HEK293 (cell line): ENCODE data around the gene COL25A1.

Experiments used
- CTCF ChIA-PET: fragments of 350-600 bp; formaldehyde crosslinking; extraction: SDS; loops from one replicate; lab custom pipeline; 2021; ENCODE audit warnings: antibody characterized with exemption; lab: Yijun Ruan, JAX
- POLR2A ChIA-PET: fragments of 300-600 bp; formaldehyde crosslinking; extraction: SDS; loops from one replicate; lab custom pipeline; 2020; ENCODE audit warnings: antibody characterized with exemption, inconsistent platforms; lab: Yijun Ruan, JAX
- H3K27ac ChIP-seq: fragments of 200-500 bp; sonication (Bioruptor generic); 2 replicates; pipeline ENCODE4 v1.5.1; 2014; ENCODE audit warnings: low read depth, low read length, control low read depth, inconsistent platforms; ENCODE audit errors: extremely low read depth
- H3K36me3 ChIP-seq, 2 experiments: fragments of 200-500 bp in 1 of 2; sonication (Bioruptor generic) in 1 of 2; 1 replicate in 1 of 2; 2 replicates in 1 of 2; pipeline ENCODE4 v1.5.1; 2014 to 2017; ENCODE audit warnings: inconsistent platforms in 2 of 2, low read length in 2 of 2; ENCODE audit not compliant: control insufficient read depth in 2 of 2, insufficient read depth in 1 of 2
- H3K4me1 ChIP-seq: fragments of 200-500 bp; sonication (Bioruptor generic); 2 replicates; pipeline ENCODE4 v1.5.1; 2014; ENCODE audit warnings: mild to moderate bottlenecking, low read length, inconsistent platforms; ENCODE audit not compliant: control insufficient read depth, insufficient read depth
- H3K4me3 ChIP-seq: 2 replicates; pipeline ENCODE4 v1.5.1; 2011; ENCODE audit warnings: low read depth, mild to moderate bottlenecking, control low read depth, low read length, moderate library complexity
- H3K9me3 ChIP-seq: fragments of 200-500 bp; sonication (Bioruptor generic); 2 replicates; pipeline ENCODE4 v1.5.1; 2014; ENCODE audit warnings: low read depth, low read length, inconsistent platforms; ENCODE audit not compliant: control insufficient read depth, insufficient read depth
- GLI2 ChIP-seq: fragments of 450-650 bp; formaldehyde crosslinking; IDR thresholded peaks from 2 replicates; pipeline ENCODE4; 2017; ENCODE audit warnings: missing biosample characterization, missing genetic modification characterization, low read depth, borderline replicate concordance
- KLF8 ChIP-seq: fragments of 450-650 bp; formaldehyde crosslinking; IDR thresholded peaks from 2 replicates; pipeline ENCODE4 v1.5.1; 2016; ENCODE audit warnings: missing biosample characterization, missing genetic modification characterization
- REPIN1 ChIP-seq: fragments of 450-650 bp; formaldehyde crosslinking; IDR thresholded peaks from 2 replicates; pipeline ENCODE4 v1.5.1; 2017; ENCODE audit warnings: missing biosample characterization, missing genetic modification characterization, low read depth
- SP7 ChIP-seq: fragments of 450-650 bp; formaldehyde crosslinking; IDR thresholded peaks from 2 replicates; pipeline ENCODE4 v1.5.1; 2016; ENCODE audit warnings: missing biosample characterization, missing genetic modification characterization
- YY2 ChIP-seq: fragments of 450-650 bp; formaldehyde crosslinking; IDR thresholded peaks from 2 replicates; pipeline ENCODE4 v1.5.1; 2016; ENCODE audit warnings: missing biosample characterization, missing genetic modification characterization
- ZNF157 ChIP-seq: fragments of 450-650 bp; formaldehyde crosslinking; IDR thresholded peaks from 2 replicates; pipeline ENCODE4 v1.5.1; 2016; ENCODE audit warnings: missing biosample characterization, missing genetic modification characterization
- ZNF174 ChIP-seq: fragments of 450-650 bp; formaldehyde crosslinking; IDR thresholded peaks from 2 replicates; pipeline ENCODE4 v1.5.0; 2017; ENCODE audit warnings: missing biosample characterization, mild to moderate bottlenecking, missing genetic modification characterization
- ZNF202 ChIP-seq: fragments of 450-650 bp; formaldehyde crosslinking; IDR thresholded peaks from 2 replicates; pipeline ENCODE4 v1.5.1; 2016; ENCODE audit warnings: missing biosample characterization, missing genetic modification characterization, borderline replicate concordance
- ZNF223 ChIP-seq: fragments of 450-650 bp; formaldehyde crosslinking; IDR thresholded peaks from 2 replicates; pipeline ENCODE4 v1.5.1; 2016; ENCODE audit warnings: missing biosample characterization, missing genetic modification characterization
- ZNF23 ChIP-seq: fragments of 450-650 bp; formaldehyde crosslinking; IDR thresholded peaks from 2 replicates; pipeline ENCODE4 v1.5.1; 2016; ENCODE audit warnings: missing biosample characterization, missing genetic modification characterization, borderline replicate concordance
- ZNF26 ChIP-seq: fragments of 450-650 bp; formaldehyde crosslinking; IDR thresholded peaks from 2 replicates; pipeline ENCODE4 v1.5.1; 2016; ENCODE audit warnings: missing biosample characterization, missing genetic modification characterization
- ZNF362 ChIP-seq: fragments of 450-650 bp; formaldehyde crosslinking; IDR thresholded peaks from 2 replicates; pipeline ENCODE4 v1.5.1; 2016; ENCODE audit warnings: missing biosample characterization, missing genetic modification characterization
- ZNF37A ChIP-seq: fragments of 450-650 bp; IDR thresholded peaks from 2 replicates; pipeline ENCODE4 v1.5.1; 2018; ENCODE audit warnings: missing biosample characterization, missing genetic modification characterization
- ZNF416 ChIP-seq: fragments of 450-650 bp; formaldehyde crosslinking; IDR thresholded peaks from 2 replicates; pipeline ENCODE4 v1.5.1; 2016; ENCODE audit warnings: missing biosample characterization, missing genetic modification characterization
- ZNF529 ChIP-seq: fragments of 450-650 bp; formaldehyde crosslinking; IDR thresholded peaks from 2 replicates; pipeline ENCODE4 v1.5.1; 2017; ENCODE audit warnings: missing genetic modification characterization, missing biosample characterization; ENCODE audit not compliant: insufficient replicate concordance
- ZNF596 ChIP-seq: fragments of 450-650 bp; IDR thresholded peaks from 2 replicates; pipeline ENCODE4 v1.5.0; 2018; ENCODE audit warnings: missing biosample characterization, mild to moderate bottlenecking, missing genetic modification characterization, moderate library complexity
- ZNF658 ChIP-seq: fragments of 450-650 bp; formaldehyde crosslinking; IDR thresholded peaks from 2 replicates; pipeline ENCODE4; 2016; ENCODE audit warnings: missing biosample characterization, missing genetic modification characterization
- ZNF660 ChIP-seq: fragments of 450-650 bp; IDR thresholded peaks from 2 replicates; pipeline ENCODE4 v1.5.1; 2018; ENCODE audit warnings: missing biosample characterization, mild to moderate bottlenecking, missing genetic modification characterization
- ZNF664 ChIP-seq: fragments of 450-650 bp; formaldehyde crosslinking; IDR thresholded peaks from 2 replicates; pipeline ENCODE4 v1.5.1; 2016; ENCODE audit warnings: missing biosample characterization, missing genetic modification characterization
- ZNF776 ChIP-seq: fragments of 450-650 bp; formaldehyde crosslinking; IDR thresholded peaks from 2 replicates; pipeline ENCODE4 v1.5.0; 2017; ENCODE audit warnings: missing biosample characterization, missing genetic modification characterization, borderline replicate concordance
- ZNF777 ChIP-seq: fragments of 450-650 bp; formaldehyde crosslinking; IDR thresholded peaks from 2 replicates; pipeline ENCODE4 v1.5.1; 2017; ENCODE audit warnings: missing biosample characterization, missing genetic modification characterization, borderline replicate concordance
- ZSCAN16 ChIP-seq: fragments of 450-650 bp; formaldehyde crosslinking; IDR thresholded peaks from 2 replicates; pipeline ENCODE4 v1.5.1; 2016; ENCODE audit warnings: missing biosample characterization, missing genetic modification characterization
- TF ChIP-seq, protein P1 (sequence below): fragments of 450-650 bp; formaldehyde crosslinking; IDR thresholded peaks from 2 replicates; pipeline ENCODE4 v1.5.1; 2016; ENCODE audit warnings: missing biosample characterization, missing genetic modification characterization
- TF ChIP-seq, protein P2 (sequence below): fragments of 450-650 bp; formaldehyde crosslinking; IDR thresholded peaks from 2 replicates; pipeline ENCODE4 v1.5.1; 2017; ENCODE audit warnings: missing biosample characterization, missing genetic modification characterization
- TF ChIP-seq, protein P3 (sequence below): sonication (generic); formaldehyde crosslinking; IDR thresholded peaks from 2 replicates; pipeline ENCODE4 v1.8.1; 2022; ENCODE audit warnings: mild to moderate bottlenecking, moderate library complexity, missing genetic modification reagents

The COL25A1 gene

DNA sequence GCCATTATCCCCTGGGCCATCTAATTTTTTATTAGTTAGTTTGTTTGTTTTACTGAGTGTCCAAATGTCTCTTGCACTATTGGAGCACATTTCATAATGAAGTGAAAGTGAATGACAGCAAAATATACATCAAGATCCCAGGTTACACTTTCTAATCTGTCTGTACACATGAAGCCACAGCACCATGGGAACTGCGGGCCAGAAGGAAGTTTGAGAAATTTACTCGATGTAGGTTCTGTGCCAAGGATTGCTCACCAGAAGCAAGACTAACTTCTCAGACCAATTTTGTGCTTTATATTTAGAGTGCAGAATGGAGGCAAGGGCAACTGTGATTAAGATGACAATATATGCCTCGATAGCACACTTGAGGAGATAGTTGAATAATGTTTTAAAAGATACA is 258.0 kb downstream of the COL25A1 start:
- TF ChIP-seq ZNF660 (no peak), ZNF223 (tag by site-specific recombination) (no peak), ZNF664 (no peak), ZNF658 (tag by site-specific recombination) (no peak), ZNF37A (tag by site-specific recombination) (no peak), ZNF26 (tag by site-specific recombination) (no peak), ZNF777 (no peak), ZNF23 (tag by site-specific recombination) (no peak), REPIN1 (no peak)
- TF ChIP-seq, protein P1, sequence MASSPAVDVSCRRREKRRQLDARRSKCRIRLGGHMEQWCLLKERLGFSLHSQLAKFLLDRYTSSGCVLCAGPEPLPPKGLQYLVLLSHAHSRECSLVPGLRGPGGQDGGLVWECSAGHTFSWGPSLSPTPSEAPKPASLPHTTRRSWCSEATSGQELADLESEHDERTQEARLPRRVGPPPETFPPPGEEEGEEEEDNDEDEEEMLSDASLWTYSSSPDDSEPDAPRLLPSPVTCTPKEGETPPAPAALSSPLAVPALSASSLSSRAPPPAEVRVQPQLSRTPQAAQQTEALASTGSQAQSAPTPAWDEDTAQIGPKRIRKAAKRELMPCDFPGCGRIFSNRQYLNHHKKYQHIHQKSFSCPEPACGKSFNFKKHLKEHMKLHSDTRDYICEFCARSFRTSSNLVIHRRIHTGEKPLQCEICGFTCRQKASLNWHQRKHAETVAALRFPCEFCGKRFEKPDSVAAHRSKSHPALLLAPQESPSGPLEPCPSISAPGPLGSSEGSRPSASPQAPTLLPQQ (tag by site-specific recombination), result no peak
- TF ChIP-seq, protein P2, sequence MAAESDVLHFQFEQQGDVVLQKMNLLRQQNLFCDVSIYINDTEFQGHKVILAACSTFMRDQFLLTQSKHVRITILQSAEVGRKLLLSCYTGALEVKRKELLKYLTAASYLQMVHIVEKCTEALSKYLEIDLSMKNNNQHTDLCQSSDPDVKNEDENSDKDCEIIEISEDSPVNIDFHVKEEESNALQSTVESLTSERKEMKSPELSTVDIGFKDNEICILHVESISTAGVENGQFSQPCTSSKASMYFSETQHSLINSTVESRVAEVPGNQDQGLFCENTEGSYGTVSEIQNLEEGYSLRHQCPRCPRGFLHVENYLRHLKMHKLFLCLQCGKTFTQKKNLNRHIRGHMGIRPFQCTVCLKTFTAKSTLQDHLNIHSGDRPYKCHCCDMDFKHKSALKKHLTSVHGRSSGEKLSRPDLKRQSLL (tag by site-specific recombination), result no peak
- Histone ChIP-seq H3K4me3 (no peak overlapping the region), H3K27ac (no peak overlapping the region), H3K9me3 (no peaks in the 10 kb centered on the region), H3K4me1 (no peaks in the 10 kb centered on the region), H3K36me3 (no peaks in the 10 kb centered on the region)
- CTCF ChIA-PET, result no interaction called here
- POLR2A ChIA-PET, result no interaction called here

DNA sequence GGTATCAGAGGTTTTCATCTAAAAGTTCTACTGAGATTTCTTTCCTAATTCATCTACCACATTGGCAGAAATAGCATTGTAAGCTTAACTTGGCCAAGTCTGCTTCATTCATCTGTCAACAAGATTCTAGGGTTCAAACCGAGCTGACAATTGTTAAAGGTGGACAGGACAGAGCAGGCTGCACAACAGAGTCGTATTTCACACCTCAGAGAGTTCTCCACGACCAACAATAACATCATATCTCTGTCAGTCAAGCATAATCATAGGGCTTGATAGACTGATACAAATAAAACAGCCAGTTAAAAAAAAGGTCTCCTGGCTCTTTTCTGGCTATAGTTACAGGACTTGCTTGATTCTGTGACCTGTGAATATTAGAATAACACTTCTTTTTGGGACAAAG is 259.2 kb downstream of the COL25A1 start:
- no peak overlapping the region for H3K4me3 ChIP-seq
- H3K4me1 ChIP-seq, result no peaks in the 10 kb centered on the region
- no peaks in the 10 kb centered on the region for H3K36me3 ChIP-seq
- H3K27ac ChIP-seq, result no peak overlapping the region
- ChIA-PET CTCF (interaction anchor here (0.7 kb wide), 1 partner anchor 10 kb away, joined by 3 read pairs; no protein-coding TSS in a partner anchor), POLR2A (no interaction called here)
- TF ChIP-seq YY2, result no peak
- TF ChIP-seq ZNF776 (tag by site-specific recombination), result no peak
- TF ChIP-seq ZNF157, result no peak
- TF ChIP-seq ZNF202, result no peak
- no peak for TF ChIP-seq ZSCAN16
- peak; percentile 46; the same call in 1 of the 2 replicates for TF ChIP-seq SP7 (tag by site-specific recombination)
- H3K9me3 ChIP-seq, result no peaks in the 10 kb centered on the region

DNA sequence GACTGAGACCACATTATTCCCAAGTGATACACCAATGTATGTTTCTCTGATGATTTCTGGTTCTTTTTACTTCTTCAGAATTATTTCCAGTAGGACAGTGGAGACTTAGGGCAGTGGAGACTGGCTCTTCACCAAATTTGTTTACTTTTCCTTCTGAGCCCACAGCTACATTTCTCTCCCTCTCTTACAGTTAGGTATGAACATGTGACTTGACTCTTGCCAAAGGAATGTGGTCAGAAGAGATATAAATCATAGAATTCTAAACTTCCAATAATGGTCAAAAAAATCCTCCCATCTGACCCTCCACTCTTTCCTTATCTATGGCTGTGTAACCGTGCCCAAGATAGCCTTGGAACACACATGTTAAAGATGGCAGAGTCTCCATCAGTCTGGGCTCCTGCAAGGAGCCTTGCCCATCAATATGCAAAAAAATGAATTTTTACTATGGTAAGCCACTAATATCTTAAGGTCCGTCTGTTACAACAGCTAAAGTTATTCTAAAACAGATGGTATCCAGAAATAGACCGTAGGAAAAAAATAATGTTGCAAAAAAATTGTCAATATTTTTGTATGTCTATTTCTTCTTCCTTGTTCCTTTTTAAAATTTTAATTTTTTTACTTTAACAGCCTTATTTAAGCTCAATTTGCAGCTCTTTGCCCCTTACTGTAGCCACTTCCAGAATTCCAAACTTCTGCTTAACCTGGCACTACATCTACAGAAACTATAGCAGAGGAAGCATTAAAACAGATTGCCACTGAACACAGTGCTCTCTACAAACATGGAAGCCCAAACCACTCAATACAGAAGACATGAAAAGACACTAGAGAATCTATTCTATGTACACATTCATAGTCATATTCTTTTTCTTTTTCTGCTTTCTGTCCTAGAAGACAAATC is 260.7 kb downstream of the COL25A1 start:
- Histone ChIP-seq H3K27ac (no peak overlapping the region), H3K4me1 (no peaks in the 10 kb centered on the region), H3K9me3 (no peaks in the 10 kb centered on the region), H3K36me3 (no peaks in the 10 kb centered on the region), H3K4me3 (no peak overlapping the region)
- TF ChIP-seq ZNF174 (tag by site-specific recombination), result no peak
- no peak for TF ChIP-seq ZNF362 (tag by site-specific recombination)
- TF ChIP-seq GLI2 (tag by site-specific recombination), result no peak
- TF ChIP-seq KLF8 (tag by site-specific recombination), result no peak
- no peak for TF ChIP-seq ZNF660
- TF ChIP-seq, protein P3, sequence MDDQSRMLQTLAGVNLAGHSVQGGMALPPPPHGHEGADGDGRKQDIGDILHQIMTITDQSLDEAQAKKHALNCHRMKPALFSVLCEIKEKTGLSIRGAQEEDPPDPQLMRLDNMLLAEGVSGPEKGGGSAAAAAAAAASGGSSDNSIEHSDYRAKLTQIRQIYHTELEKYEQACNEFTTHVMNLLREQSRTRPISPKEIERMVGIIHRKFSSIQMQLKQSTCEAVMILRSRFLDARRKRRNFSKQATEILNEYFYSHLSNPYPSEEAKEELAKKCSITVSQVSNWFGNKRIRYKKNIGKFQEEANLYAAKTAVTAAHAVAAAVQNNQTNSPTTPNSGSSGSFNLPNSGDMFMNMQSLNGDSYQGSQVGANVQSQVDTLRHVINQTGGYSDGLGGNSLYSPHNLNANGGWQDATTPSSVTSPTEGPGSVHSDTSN (CRISPR knock-in tag), result no peak
- no peak for TF ChIP-seq ZNF529 (tag by site-specific recombination)
- no peak for TF ChIP-seq ZNF416 (tag by site-specific recombination)
- TF ChIP-seq ZNF777, result no peak
- no peak for TF ChIP-seq ZNF596 (tag by site-specific recombination)
- CTCF ChIA-PET, result no interaction called here
- POLR2A ChIA-PET, result no interaction called here
